HEK293 (cell line): ENCODE results near the gene SF3A1.

Experiments
- CTCF ChIA-PET: fragments of 350-600 bp; formaldehyde crosslinking; extraction: SDS; loops from one replicate; lab custom pipeline; 2021; ENCODE audit warnings: antibody characterized with exemption; lab: Yijun Ruan, JAX
- POLR2A ChIA-PET: fragments of 300-600 bp; formaldehyde crosslinking; extraction: SDS; loops from one replicate; lab custom pipeline; 2020; ENCODE audit warnings: antibody characterized with exemption, inconsistent platforms; lab: Yijun Ruan, JAX
- H3K27ac ChIP-seq: fragments of 200-500 bp; sonication (Bioruptor generic); 2 replicates; pipeline ENCODE4 v1.5.1; 2014; ENCODE audit warnings: low read depth, low read length, control low read depth, inconsistent platforms; ENCODE audit errors: extremely low read depth
- H3K36me3 ChIP-seq, 2 experiments: fragments of 200-500 bp in 1 of 2; sonication (Bioruptor generic) in 1 of 2; 1 replicate in 1 of 2; 2 replicates in 1 of 2; pipeline ENCODE4 v1.5.1; 2014 to 2017; ENCODE audit warnings: inconsistent platforms in 2 of 2, low read length in 2 of 2; ENCODE audit not compliant: control insufficient read depth in 2 of 2, insufficient read depth in 1 of 2
- H3K4me1 ChIP-seq: fragments of 200-500 bp; sonication (Bioruptor generic); 2 replicates; pipeline ENCODE4 v1.5.1; 2014; ENCODE audit warnings: mild to moderate bottlenecking, low read length, inconsistent platforms; ENCODE audit not compliant: control insufficient read depth, insufficient read depth
- H3K4me3 ChIP-seq: 2 replicates; pipeline ENCODE4 v1.5.1; 2011; ENCODE audit warnings: low read depth, mild to moderate bottlenecking, control low read depth, low read length, moderate library complexity
- H3K9me3 ChIP-seq: fragments of 200-500 bp; sonication (Bioruptor generic); 2 replicates; pipeline ENCODE4 v1.5.1; 2014; ENCODE audit warnings: low read depth, low read length, inconsistent platforms; ENCODE audit not compliant: control insufficient read depth, insufficient read depth
- ELK4 ChIP-seq: IDR thresholded peaks from 2 replicates; pipeline ENCODE4 v1.6.1; 2011; ENCODE audit warnings: mild to moderate bottlenecking, low read depth, low read length, borderline replicate concordance
- MEIS1 ChIP-seq: sonication (generic); formaldehyde crosslinking; IDR thresholded peaks from 2 replicates; pipeline ENCODE4 v1.8.1; 2022; ENCODE audit warnings: missing genetic modification reagents, mild to moderate bottlenecking, borderline replicate concordance
- ZBTB20 ChIP-seq: fragments of 450-650 bp; formaldehyde crosslinking; IDR thresholded peaks from 2 replicates; pipeline ENCODE4 v1.5.1; 2016; ENCODE audit warnings: missing biosample characterization, missing genetic modification characterization
- ZFP69B ChIP-seq: fragments of 450-650 bp; formaldehyde crosslinking; IDR thresholded peaks from 2 replicates; pipeline ENCODE4 v1.5.1; 2016; ENCODE audit warnings: missing biosample characterization, missing genetic modification characterization
- ZNF175 ChIP-seq: fragments of 450-650 bp; formaldehyde crosslinking; IDR thresholded peaks from 2 replicates; pipeline ENCODE4 v1.5.1; 2016; ENCODE audit warnings: missing biosample characterization, missing genetic modification characterization
- ZNF280D ChIP-seq: fragments of 450-650 bp; formaldehyde crosslinking; IDR thresholded peaks from 2 replicates; pipeline ENCODE4 v1.5.1; 2016; ENCODE audit warnings: missing biosample characterization, missing genetic modification characterization
- ZNF510 ChIP-seq: fragments of 450-650 bp; formaldehyde crosslinking; IDR thresholded peaks from 2 replicates; pipeline ENCODE4 v1.5.1; 2018; ENCODE audit warnings: mild to moderate bottlenecking, missing genetic modification characterization, missing biosample characterization; ENCODE audit not compliant: insufficient replicate concordance
- ZNF558 ChIP-seq: fragments of 450-650 bp; formaldehyde crosslinking; IDR thresholded peaks from 2 replicates; pipeline ENCODE4 v1.5.1; 2016; ENCODE audit warnings: missing biosample characterization, missing genetic modification characterization
- ZNF654 ChIP-seq: fragments of 450-650 bp; formaldehyde crosslinking; IDR thresholded peaks from 2 replicates; pipeline ENCODE4 v1.5.1; 2016; ENCODE audit warnings: low read depth, missing biosample characterization, missing genetic modification characterization
- ZNF707 ChIP-seq: fragments of 450-650 bp; formaldehyde crosslinking; IDR thresholded peaks from 2 replicates; pipeline ENCODE4 v1.5.1; 2016; ENCODE audit warnings: missing biosample characterization, missing genetic modification characterization
- ZNF843 ChIP-seq: fragments of 450-650 bp; formaldehyde crosslinking; IDR thresholded peaks from 2 replicates; pipeline ENCODE4 v1.5.1; 2016; ENCODE audit warnings: missing biosample characterization, missing genetic modification characterization
- ZSCAN23 ChIP-seq: fragments of 450-650 bp; formaldehyde crosslinking; IDR thresholded peaks from 2 replicates; pipeline ENCODE4 v1.5.1; 2016; ENCODE audit warnings: missing biosample characterization, missing genetic modification characterization
- TF ChIP-seq, protein P1 (sequence below): fragments of 450-650 bp; formaldehyde crosslinking; IDR thresholded peaks from 2 replicates; pipeline ENCODE4 v1.5.1; 2016; ENCODE audit warnings: missing biosample characterization, missing genetic modification characterization
- TF ChIP-seq, protein P2 (sequence below): fragments of 450-650 bp; formaldehyde crosslinking; conservative IDR thresholded peaks from 2 replicates; pipeline ENCODE4 v1.5.1; 2016; ENCODE audit warnings: low read depth, missing biosample characterization, missing genetic modification characterization
- TF ChIP-seq, protein P3 (sequence below): fragments of 450-650 bp; formaldehyde crosslinking; IDR thresholded peaks from 2 replicates; pipeline ENCODE4 v1.5.1; 2016; ENCODE audit warnings: missing biosample characterization, missing genetic modification characterization

Gene SF3A1

GRCh38 chr22:30296833-30297232 is 59.9 kb downstream of the SF3A1 start (continued):
- TF ChIP-seq, protein P1, sequence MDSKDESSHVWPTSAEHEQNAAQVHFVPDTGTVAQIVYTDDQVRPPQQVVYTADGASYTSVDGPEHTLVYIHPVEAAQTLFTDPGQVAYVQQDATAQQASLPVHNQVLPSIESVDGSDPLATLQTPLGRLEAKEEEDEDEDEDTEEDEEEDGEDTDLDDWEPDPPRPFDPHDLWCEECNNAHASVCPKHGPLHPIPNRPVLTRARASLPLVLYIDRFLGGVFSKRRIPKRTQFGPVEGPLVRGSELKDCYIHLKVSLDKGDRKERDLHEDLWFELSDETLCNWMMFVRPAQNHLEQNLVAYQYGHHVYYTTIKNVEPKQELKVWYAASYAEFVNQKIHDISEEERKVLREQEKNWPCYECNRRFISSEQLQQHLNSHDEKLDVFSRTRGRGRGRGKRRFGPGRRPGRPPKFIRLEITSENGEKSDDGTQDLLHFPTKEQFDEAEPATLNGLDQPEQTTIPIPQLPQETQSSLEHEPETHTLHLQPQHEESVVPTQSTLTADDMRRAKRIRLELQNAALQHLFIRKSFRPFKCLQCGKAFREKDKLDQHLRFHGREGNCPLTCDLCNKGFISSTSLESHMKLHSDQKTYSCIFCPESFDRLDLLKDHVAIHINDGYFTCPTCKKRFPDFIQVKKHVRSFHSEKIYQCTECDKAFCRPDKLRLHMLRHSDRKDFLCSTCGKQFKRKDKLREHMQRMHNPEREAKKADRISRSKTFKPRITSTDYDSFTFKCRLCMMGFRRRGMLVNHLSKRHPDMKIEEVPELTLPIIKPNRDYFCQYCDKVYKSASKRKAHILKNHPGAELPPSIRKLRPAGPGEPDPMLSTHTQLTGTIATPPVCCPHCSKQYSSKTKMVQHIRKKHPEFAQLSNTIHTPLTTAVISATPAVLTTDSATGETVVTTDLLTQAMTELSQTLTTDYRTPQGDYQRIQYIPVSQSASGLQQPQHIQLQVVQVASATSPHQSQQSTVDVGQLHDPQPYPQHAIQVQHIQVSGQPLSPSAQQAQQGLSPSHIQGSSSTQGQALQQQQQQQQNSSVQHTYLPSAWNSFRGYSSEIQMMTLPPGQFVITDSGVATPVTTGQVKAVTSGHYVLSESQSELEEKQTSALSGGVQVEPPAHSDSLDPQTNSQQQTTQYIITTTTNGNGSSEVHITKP = no peak

- CTCF ChIA-PET = interaction anchor here (0.6 to 2.2 kb wide), 5 partner anchors 9 to 188 kb away, joined by 3 to 8 read pairs (median 3); no protein-coding TSS in a partner anchor
- Histone ChIP-seq H3K36me3 (peaks cover 3 to 83% of the 10 kb centered on the region in 2 experiments; a peak in 2 of 3 replicates), H3K4me1 (no peaks in the 10 kb centered on the region)
Observed at GRCh38 chr22:30296324-30296723, 60.4 kb downstream of the SF3A1 start.

More at GRCh38 chr22:30296324-30296723, 60.4 kb downstream of the SF3A1 start:
- H3K27ac ChIP-seq = no peak overlapping the region
- no peak overlapping the region for H3K4me3 ChIP-seq
- H3K9me3 ChIP-seq = no peaks in the 10 kb centered on the region
- POLR2A ChIA-PET = no interaction called here
- TF ChIP-seq, protein P2, sequence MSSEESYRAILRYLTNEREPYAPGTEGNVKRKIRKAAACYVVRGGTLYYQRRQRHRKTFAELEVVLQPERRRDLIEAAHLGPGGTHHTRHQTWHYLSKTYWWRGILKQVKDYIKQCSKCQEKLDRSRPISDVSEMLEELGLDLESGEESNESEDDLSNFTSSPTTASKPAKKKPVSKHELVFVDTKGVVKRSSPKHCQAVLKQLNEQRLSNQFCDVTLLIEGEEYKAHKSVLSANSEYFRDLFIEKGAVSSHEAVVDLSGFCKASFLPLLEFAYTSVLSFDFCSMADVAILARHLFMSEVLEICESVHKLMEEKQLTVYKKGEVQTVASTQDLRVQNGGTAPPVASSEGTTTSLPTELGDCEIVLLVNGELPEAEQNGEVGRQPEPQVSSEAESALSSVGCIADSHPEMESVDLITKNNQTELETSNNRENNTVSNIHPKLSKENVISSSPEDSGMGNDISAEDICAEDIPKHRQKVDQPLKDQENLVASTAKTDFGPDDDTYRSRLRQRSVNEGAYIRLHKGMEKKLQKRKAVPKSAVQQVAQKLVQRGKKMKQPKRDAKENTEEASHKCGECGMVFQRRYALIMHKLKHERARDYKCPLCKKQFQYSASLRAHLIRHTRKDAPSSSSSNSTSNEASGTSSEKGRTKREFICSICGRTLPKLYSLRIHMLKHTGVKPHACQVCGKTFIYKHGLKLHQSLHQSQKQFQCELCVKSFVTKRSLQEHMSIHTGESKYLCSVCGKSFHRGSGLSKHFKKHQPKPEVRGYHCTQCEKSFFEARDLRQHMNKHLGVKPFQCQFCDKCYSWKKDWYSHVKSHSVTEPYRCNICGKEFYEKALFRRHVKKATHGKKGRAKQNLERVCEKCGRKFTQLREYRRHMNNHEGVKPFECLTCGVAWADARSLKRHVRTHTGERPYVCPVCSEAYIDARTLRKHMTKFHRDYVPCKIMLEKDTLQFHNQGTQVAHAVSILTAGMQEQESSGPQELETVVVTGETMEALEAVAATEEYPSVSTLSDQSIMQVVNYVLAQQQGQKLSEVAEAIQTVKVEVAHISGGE (tag by site-specific recombination) = no peak
- TF ChIP-seq ZBTB20 (tag by site-specific recombination) (no peak), ZFP69B (tag by site-specific recombination) (no peak), MEIS1 (no peak), ZNF175 (tag by site-specific recombination) (no peak), ZNF654 (no peak), ZNF707 (no peak), ZNF843 (tag by site-specific recombination) (no peak), ZNF558 (tag by site-specific recombination) (no peak), ZSCAN23 (no peak), ZNF280D (tag by site-specific recombination) (no peak), ZNF510 (no peak), ELK4 (no peak)
- TF ChIP-seq, protein P3, sequence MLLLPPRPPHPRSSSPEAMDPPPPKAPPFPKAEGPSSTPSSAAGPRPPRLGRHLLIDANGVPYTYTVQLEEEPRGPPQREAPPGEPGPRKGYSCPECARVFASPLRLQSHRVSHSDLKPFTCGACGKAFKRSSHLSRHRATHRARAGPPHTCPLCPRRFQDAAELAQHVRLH (tag by site-specific recombination) = no peak
